ENCODE measurements around the gene NUP153. TPM values are rescaled to one million over a fixed set of nuclear protein-coding genes. Genes with fewer than 3 reads are reported as not detected.

The NUP153 gene
- polyA plus RNA-seq, 2 of the 4 experiments (the other 2 are of a cell fraction): 26.4 to 47.3 TPM

GRCh38 chr6:17612048-17612447 is 94.7 kb downstream of the NUP153 start:
- H3K4me1 ChIP-seq: peaks cover 10% of the 10 kb centered on the region; the same call in 2 of the 3 replicates
- no peak for DNase-seq (ENCODE audit: low read depth in 1 of 2, low spot score in 1 of 2)

GRCh38 chr6:17610835-17611234 is 95.9 kb downstream of the NUP153 start:
- ATAC-seq (no peak), DNase-seq (ENCODE audit: low read depth in 1 of 2, low spot score in 1 of 2) (no peak), FAIRE-seq (no peak)
- 67% methylated on average over 3 of the region's 3 CpGs for WGBS (ENCODE audit: missing lambda C conversion rate)
- H3K4me3 ChIP-seq: no peak overlapping the region
- no peak overlapping the region for H3K27ac ChIP-seq
- ChIA-PET CTCF (interaction anchor here (1.3 kb wide), 1 partner anchor 10 kb away, joined by 3 read pairs; no protein-coding TSS in a partner anchor), POLR2A (no interaction called here)
- peaks cover 10% of the 10 kb centered on the region; the same call in 2 of the 3 replicates for H3K4me1 ChIP-seq
- no peaks in the 10 kb centered on the region for H3K9me3 ChIP-seq
- no peak overlapping the region for H3K4me2 ChIP-seq
- no peak for TF ChIP-seq JUNB (IDR thresholded peaks at IDR 0.05)
- TF ChIP-seq CHD4 (IDR thresholded peaks at IDR 0.05; ENCODE audit: borderline replicate concordance): no peak
- no peak for TF ChIP-seq RAD21 (conservative IDR thresholded peaks at IDR 0.05 in 1 of 2, IDR thresholded peaks at IDR 0.05 in 1 of 2)
- TF ChIP-seq RARB (CRISPR knock-in tag; IDR thresholded peaks at IDR 0.05): no peak
- no peak for TF ChIP-seq FOSL2 (IDR thresholded peaks at IDR 0.05)
- TF ChIP-seq FOSL2 (CRISPR knock-in tag; IDR thresholded peaks at IDR 0.05): no peak

More at GRCh38 chr6:17612048-17612447, 94.7 kb downstream of the NUP153 start:
- Histone ChIP-seq H3K27ac (no peak overlapping the region), H3K9me3 (no peaks in the 10 kb centered on the region), H3K4me3 (no peak overlapping the region), H3K4me2 (no peak overlapping the region)
- 92% methylated on average over 4 of the region's 4 CpGs for WGBS (ENCODE audit: missing lambda C conversion rate)
- ChIA-PET POLR2A (no interaction called here), CTCF (interaction anchor here (0.6 to 1.3 kb wide), 2 partner anchors 11 to 38 kb away, joined by 3 read pairs; no protein-coding TSS in a partner anchor)
- FAIRE-seq (no peak), ATAC-seq (no peak)
- TF ChIP-seq MAX (IDR thresholded peaks at IDR 0.05): no peak
- TF ChIP-seq NFE2L2 (conservative IDR thresholded peaks at IDR 0.05; ENCODE audit: low read length): no peak
- no peak for TF ChIP-seq NR3C1 (IDR thresholded peaks at IDR 0.05)
- no peak for TF ChIP-seq MAZ (IDR thresholded peaks at IDR 0.05; ENCODE audit: borderline replicate concordance, low read depth, low read length)
- no peak for TF ChIP-seq FOSB (CRISPR knock-in tag; IDR thresholded peaks at IDR 0.05)
- TF ChIP-seq E2F6 (IDR thresholded peaks at IDR 0.05; ENCODE audit: borderline replicate concordance, low read depth): no peak
- TF ChIP-seq CBX8 (IDR thresholded peaks at IDR 0.05): no peak
- TF ChIP-seq RCOR1 (IDR thresholded peaks at IDR 0.05; ENCODE audit: low read depth, low read length): no peak

DNA sequence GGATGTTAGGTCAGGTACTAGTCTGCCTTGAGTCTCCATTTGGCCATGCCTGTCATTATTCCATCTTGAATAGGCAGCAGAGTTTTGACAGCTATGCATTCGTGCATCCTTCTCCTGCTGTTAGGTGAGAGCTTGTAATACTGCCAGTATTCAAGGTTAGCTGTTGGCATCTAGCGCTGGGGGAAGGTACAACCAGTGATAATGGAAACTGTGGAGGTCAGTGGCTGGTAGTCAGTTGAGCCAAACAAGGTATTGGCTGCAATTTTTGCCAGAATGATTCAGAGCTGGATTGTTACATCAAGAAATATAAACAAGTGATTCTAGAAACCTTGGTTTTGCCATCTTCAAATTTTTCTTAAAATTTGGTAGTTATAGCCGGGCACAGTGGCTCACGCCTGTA is 100.1 kb downstream of the NUP153 start:
- ChIA-PET POLR2A (no interaction called here), CTCF (no interaction called here)
- Histone ChIP-seq H3K9me3 (no peaks in the 10 kb centered on the region), H3K4me2 (no peak overlapping the region), H3K27ac (no peak overlapping the region), H3K4me3 (no peak overlapping the region), H3K4me1 (peaks cover 26% of the 10 kb centered on the region; the same call in 2 of the 3 replicates)
- FAIRE-seq (no peak), DNase-seq (ENCODE audit: low read depth in 1 of 2, low spot score in 1 of 2) (no peak), ATAC-seq (no peak; a peak in 1 of 6 replicates)
- TF ChIP-seq NR3C1 (IDR thresholded peaks at IDR 0.05) (no peak), CHD4 (IDR thresholded peaks at IDR 0.05; ENCODE audit: borderline replicate concordance) (no peak), KDM5A (IDR thresholded peaks at IDR 0.05) (no peak)
- WGBS (ENCODE audit: missing lambda C conversion rate): 93% methylated on average over 4 of the region's 4 CpGs

DNA sequence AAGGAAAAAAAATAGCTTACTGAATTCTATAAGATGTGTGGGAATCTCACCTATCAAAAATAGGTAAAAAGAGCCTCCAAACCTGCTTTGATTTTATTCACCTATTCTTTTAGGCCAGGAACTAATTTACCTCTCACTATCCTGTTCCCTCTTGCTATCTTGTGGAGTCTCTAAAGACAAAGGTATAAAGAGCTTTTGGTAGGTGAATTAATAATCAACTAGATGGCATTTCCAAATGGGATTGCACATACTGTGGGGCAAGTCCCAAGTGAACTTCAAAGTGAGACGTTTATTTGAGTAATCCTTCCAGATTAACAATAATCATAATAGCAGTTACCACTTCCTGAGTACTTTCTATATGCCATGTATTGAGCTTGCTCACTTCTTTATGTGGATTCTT is 103.8 kb downstream of the NUP153 start:
- peak overlapping the region; percentile 80; the same call in 2 of the 3 replicates for H3K4me2 ChIP-seq

GRCh38 chr6:17601386-17601703 is 105.4 kb downstream of the NUP153 start:
- CTCF ChIA-PET: interaction anchor here (0.9 kb wide), 1 partner anchor 10 kb away, joined by 3 read pairs; no protein-coding TSS in a partner anchor
- POLR2A ChIA-PET: no interaction called here

More for the DNA sequence above, 103.8 kb downstream of the NUP153 start:
- Histone ChIP-seq H3K27ac (no peak overlapping the region), H3K4me1 (peaks cover 21% of the 10 kb centered on the region; the same call in 2 of the 3 replicates), H3K9me3 (no peaks in the 10 kb centered on the region), H3K4me3 (no peak overlapping the region)
- FAIRE-seq (no peak), ATAC-seq (no peak), DNase-seq (ENCODE audit: low read depth in 1 of 2, low spot score in 1 of 2) (no peak)
- 8% methylated on average over 1 of the region's 1 CpG for WGBS (ENCODE audit: missing lambda C conversion rate)
- POLR2A ChIA-PET: no interaction called here
- CTCF ChIA-PET: interaction anchor here (1.2 kb wide), 1 partner anchor 436 kb away, joined by 4 read pairs; no protein-coding TSS in a partner anchor
- TF ChIP-seq KDM1A (IDR thresholded peaks at IDR 0.05; ENCODE audit: low read depth): no peak

More at GRCh38 chr6:17601386-17601703, 105.4 kb downstream of the NUP153 start:
- peak overlapping the region; percentile 99 for H3K4me3 ChIP-seq
- H3K4me1 ChIP-seq: peaks cover 21% of the 10 kb centered on the region; the same call in 2 of the 3 replicates
- peak overlapping the region; percentile 80 for H3K4me2 ChIP-seq
- H3K9me3 ChIP-seq: no peaks in the 10 kb centered on the region
- TF ChIP-seq PHF8 (IDR thresholded peaks at IDR 0.05; ENCODE audit: borderline replicate concordance, low read depth): no peak
- no peak for TF ChIP-seq CHD2 (IDR thresholded peaks at IDR 0.05; ENCODE audit: low read length, partially characterized antibody)
- no peak for TF ChIP-seq MYC (IDR thresholded peaks at IDR 0.05; ENCODE audit: borderline replicate concordance, low read length)
- TF ChIP-seq RAD21 (conservative IDR thresholded peaks at IDR 0.05 in 1 of 2, IDR thresholded peaks at IDR 0.05 in 1 of 2): no peak
- no peak for TF ChIP-seq RCOR1 (IDR thresholded peaks at IDR 0.05; ENCODE audit: low read depth, low read length)
- no peak for TF ChIP-seq POLR2AphosphoS2 (conservative IDR thresholded peaks at IDR 0.05; ENCODE audit: low read length)
- TF ChIP-seq NFE2L2 (conservative IDR thresholded peaks at IDR 0.05; ENCODE audit: low read length): no peak
- no peak for TF ChIP-seq GATA3 (IDR thresholded peaks at IDR 0.05; ENCODE audit: borderline replicate concordance)
- no peak for TF ChIP-seq KDM5A (IDR thresholded peaks at IDR 0.05)
- TF ChIP-seq MAZ (IDR thresholded peaks at IDR 0.05; ENCODE audit: borderline replicate concordance, low read depth, low read length): no peak
- TF ChIP-seq TFCP2L1 (CRISPR knock-in tag; IDR thresholded peaks at IDR 0.05): no peak
- ATAC-seq: no peak
- FAIRE-seq: no peak
- H3K27ac ChIP-seq: peak overlapping the region in 1 of 2 experiments; percentile 92; a peak in 4 of 6 replicates
- 71% methylated on average over 5 of the region's 5 CpGs for WGBS (ENCODE audit: missing lambda C conversion rate)
- no peak for DNase-seq (ENCODE audit: low read depth in 1 of 2, low spot score in 1 of 2)
